Heart left ventricle (tissue), 16 donors: ENCODE results near the gene JTB. TPM values are rescaled to one million over a fixed set of nuclear protein-coding genes. Genes with fewer than 3 reads are reported as not detected.
"Not testable (repeated sequence)": the region's sequence is repeated elsewhere in the genome, so short reads cannot be mapped to it uniquely, and the experiment has no call there.

Source experiments
- ATAC-seq, 4 donors: fragments of 200-7000 bp; cut with Tn5 transposase; one replicate each; pipeline ENCODE4 v1.9.1; 2020 to 2022; ENCODE audit warnings: moderate library complexity in 4 of 4, mild to moderate bottlenecking in 3 of 4, moderate number of reproducible peaks in 1 of 4
- DNase-seq, 5 donors: peaks; one replicate each; pipeline ENCODE4 v3.0.0-alpha.2; 2020
- H3K27ac ChIP-seq, 12 donors: fragments of 200-600 bp; sonication (generic) in 4 of 12; one replicate each; pipeline versions ENCODE4 v1.5.0 to v1.8.0; 2016 to 2022; ENCODE audit warnings: mild to moderate bottlenecking in 2 of 12
- H3K27me3 ChIP-seq, 9 donors: fragments of 200-600 bp; sonication (generic) in 2 of 9; one replicate each; pipeline versions ENCODE4 v1.5.1 to v1.8.0; 2016 to 2022; ENCODE audit warnings: mild to moderate bottlenecking in 3 of 9
- H3K36me3 ChIP-seq, 9 donors: fragments of 200-600 bp; sonication (generic) in 2 of 9; one replicate each; pipeline versions ENCODE4 v1.5.0 to v1.8.0; 2018 to 2022; ENCODE audit warnings: mild to moderate bottlenecking in 2 of 9
- H3K4me1 ChIP-seq, 12 donors: fragments of 200-600 bp; sonication (generic) in 4 of 12; one replicate each; pipeline versions ENCODE4 v1.5.0 to v1.8.0; 2016 to 2022; ENCODE audit warnings: mild to moderate bottlenecking in 3 of 12
- H3K4me3 ChIP-seq, 12 donors: fragments of 200-600 bp; sonication (generic) in 4 of 12; one replicate each; pipeline versions ENCODE4 v1.5.0 to v1.8.0; 2017 to 2022; ENCODE audit warnings: mild to moderate bottlenecking in 9 of 12, moderate library complexity in 4 of 12
- H3K9me3 ChIP-seq, 12 donors: fragments of 200-600 bp; sonication (generic) in 4 of 12; one replicate each; pipeline versions ENCODE4 v1.5.0 to v1.8.0; 2016 to 2022; ENCODE audit warnings: mild to moderate bottlenecking in 1 of 12
- CTCF ChIP-seq, 12 donors: fragments of 200-600 bp; sonication (generic) in 4 of 12; IDR thresholded peaks; one replicate each; pipeline versions ENCODE4 v1.5.0 to v1.8.0; 2018 to 2022; ENCODE audit warnings: antibody characterized with exemption in 12 of 12, mild to moderate bottlenecking in 5 of 12
- POLR2A ChIP-seq, 2 donors: fragments of 450-650 bp; IDR thresholded peaks; one replicate each; pipeline ENCODE4 v1.6.1; 2017; ENCODE audit warnings: antibody characterized with exemption in 2 of 2, mild to moderate bottlenecking in 2 of 2, moderate library complexity in 2 of 2
- WGBS, 4 donors: extraction: QIAGEN DNeasy Blood & Tissue Kit in 2 of 4; methylation state at CpG; one replicate each; pipeline versions ENCODE4 v1.1.5 to v1.1.7; 2013 to 2018; 5-methylcytosine and 5-hydroxymethylcytosine counted together
- intact Hi-C, 10 donors: fragments of 100-400 bp; cut with DNase I; formaldehyde crosslinking; loops; one replicate each; pipeline versions ENCODE4 v1.11.1 to v1.14.2; 2022
- polyA plus RNA-seq, 2 donors: library from polyadenylated mRNA; stranded (reverse); fragments of 200-250 nt; gene quantifications; one replicate each; pipeline ENCODE4 v1.2.3, GENCODE V29; 2013
- total RNA-seq, 9 donors: library from RNA; depleted of rRNA in 2 of 9; stranded (reverse); fragments of >200 nt in 2 of 9; fragmentation: NEBNext Ultra II Directional in 3 of 9; extraction: Animal tissue kit (Norgen Biotek cat#: 25700) in 3 of 9; gene quantifications; one replicate each; pipeline versions ENCODE4 v1.1.0 to v1.2.4, GENCODE V29; 2016 to 2023
- donor health status: ischemic (EF 13 %, LVEDD 7.1; RV severe dilation, severe dysfunction).
- donor health status: healthy with polysubstance abuse.
- donor health status: DM: no; HTN: yes; CAD: no.
- donor health status: DM: no; HTN: no; CAD: no.
- donor health status: ischemic (EF 25% LVEDD 6.9; RV normal size, moderate dysfunction).
- donor health status: ischemic (EF 25% LVEDD 5.7; RV mildly dilated, moderate dysfunction).
- donor health status: healthy.
- donor health status: DM: yes; HTN: yes; CAD: no.
- donor health status: ischemic (EF 35%, LVEDD 5.7; RV mildly dilated, moderate dysfunction).
- donor health status: nonischemic (EF 11% LVEDD 7.7; RV severe dilation, severe dysfunction).
- donor health status: DM: yes; HTN: yes; CAD: no.
- donor health status: PGD.
- donor health status: ischemic (EF 29% LVEDD 5.4; RV normal size, mild dysfunction).
- donor health status: nonischemic (EF 23%, LVEDD 6.1; RV moderate dilation, normal function).

Gene JTB
- total and polyA plus RNA-seq, 11 donors: 55.0 to 222 (median 85.8) TPM

- no peak for TF ChIP-seq CTCF (IDR thresholded peaks at IDR 0.05)
- no peak for TF ChIP-seq POLR2A (IDR thresholded peaks at IDR 0.05)
- H3K4me1 ChIP-seq: peaks cover 0 to 36% (median 19%) of the 10 kb centered on the region in 12 donors
- peaks cover 0 to 27% (median 13%) of the 10 kb centered on the region in 9 donors for H3K36me3 ChIP-seq
- H3K4me3 ChIP-seq: peak overlapping the region in 5 of 12 donors; percentile 61 to 78 (median 69)
- ATAC-seq (no peak), DNase-seq (no peak)
- intact Hi-C loops: loop anchor here in 3 of 10 donors (10.0 kb wide), 3 partner anchors 310 to 470 kb away; partner anchors contain the start of genes ILF2 (in 1 of the 3), NPR1 (in 1 of the 3) and S100A6 (in 1 of the 3)
- H3K27ac ChIP-seq: peak overlapping the region in 5 of 12 donors; percentile 71 to 93 (median 80)
- H3K9me3 ChIP-seq: no peaks in the 10 kb centered on the region
- no peaks in the 10 kb centered on the region for H3K27me3 ChIP-seq
- WGBS, 4 donors: 68 to 71% (median 69%) methylated on average over 6 of the region's 6 CpGs
Observed at GRCh38 chr1:153984123-153984894, 6.8 kb upstream of the JTB start.

- Histone ChIP-seq H3K27ac (peak overlapping the region in 3 of 12 donors; percentile 15 to 39 (median 28)), H3K4me1 (peaks cover 0 to 42% (median 23%) of the 10 kb centered on the region in 12 donors), H3K36me3 (peaks cover 0 to 27% (median 14%) of the 10 kb centered on the region in 9 donors)
- ATAC-seq, H3K4me3 ChIP-seq, DNase-seq, H3K9me3 ChIP-seq, H3K27me3 ChIP-seq: not testable (repeated sequence)
- WGBS, 4 donors: 70 to 79% (median 77%) methylated on average over 2 of the region's 2 CpGs
- intact Hi-C loops: loop anchor here in 3 of 10 donors (10.0 kb wide), 3 partner anchors 307 to 467 kb away; partner anchors contain the start of genes ILF2 (in 1 of the 3), NPR1 (in 1 of the 3) and S100A6 (in 1 of the 3)
Observed at GRCh38 chr1:153981735-153982134, 4.3 kb upstream of the JTB start.

GRCh38 chr1:153979091-153979490, 1.6 kb upstream of the JTB start:
- Histone ChIP-seq H3K36me3 (peaks cover 0 to 45% (median 36%) of the 10 kb centered on the region in 9 donors), H3K4me1 (peaks cover 0 to 46% (median 19%) of the 10 kb centered on the region in 12 donors)
- H3K9me3 ChIP-seq, H3K4me3 ChIP-seq, H3K27me3 ChIP-seq, H3K27ac ChIP-seq, DNase-seq, ATAC-seq: not testable (repeated sequence)
- 92 to 97% (median 94%) methylated on average over 12 of the region's 12 CpGs for WGBS, 4 donors
- intact Hi-C loops: loop anchor here in 1 of 10 donors (5.0 kb wide), 1 partner anchor 57 kb away; the partner anchor contains the start of gene GATAD2B

- Histone ChIP-seq H3K27me3 (no peaks in the 10 kb centered on the region), H3K4me1 (peaks cover 0 to 40% (median 19%) of the 10 kb centered on the region in 12 donors), H3K4me3 (peak overlapping the region in 11 of 12 donors; percentile 70 to 97 (median 88)), H3K36me3 (peaks cover 0 to 47% (median 41%) of the 10 kb centered on the region in 9 donors), H3K27ac (peak overlapping the region in 11 of 12 donors; percentile 72 to 97 (median 93)), H3K9me3 (no peaks in the 10 kb centered on the region)
- ATAC-seq: no peak
- WGBS, 4 donors: 77 to 79% (median 78%) methylated on average over 9 of the region's 9 CpGs
- no peak for DNase-seq
- intact Hi-C loops: loop anchor here in 1 of 10 donors (5.0 kb wide), 1 partner anchor 56 kb away; the partner anchor contains the start of gene GATAD2B
- TF ChIP-seq POLR2A (IDR thresholded peaks at IDR 0.05) (no peak), CTCF (IDR thresholded peaks at IDR 0.05) (no peak)
Observed at GRCh38 chr1:153978274-153978909, 918 bp upstream of the JTB start.
